Renal cortex interstitium (tissue), 11 donors: ENCODE results near the gene TACC2. TPM values are rescaled to one million over a fixed set of nuclear protein-coding genes. Genes with fewer than 3 reads are reported as not detected.
"Not testable (repeated sequence)": the region's sequence is repeated elsewhere in the genome, so short reads cannot be mapped to it uniquely, and the experiment has no call there.

Experiments
- DNase-seq, 11 donors: peaks; one replicate each; pipeline ENCODE4 v3.0.0-alpha.2; 2013; ENCODE audit warnings: low read depth in 9 of 11, low spot score in 4 of 11; ENCODE audit errors: extremely low read depth in 1 of 11
- polyA plus RNA-seq, 3 donors: library from polyadenylated mRNA; unstranded; fragments of 120-200 nt; gene quantifications; one replicate each; pipeline ENCODE4 v1.2.1, GENCODE V29; 2013; ENCODE audit not compliant: insufficient read length in 3 of 3

TACC2 gene
- polyA plus RNA-seq, 3 donors = 42.0 to 55.4 (median 50.1) TPM

- no peak for DNase-seq
These were observed 90.2 kb downstream of the TACC2 start for GRCh38 chr10:122078965-122079795.

GRCh38 chr10:122082616-122083477 lies 93.9 kb downstream of the TACC2 start:
- no peak for DNase-seq

DNA sequence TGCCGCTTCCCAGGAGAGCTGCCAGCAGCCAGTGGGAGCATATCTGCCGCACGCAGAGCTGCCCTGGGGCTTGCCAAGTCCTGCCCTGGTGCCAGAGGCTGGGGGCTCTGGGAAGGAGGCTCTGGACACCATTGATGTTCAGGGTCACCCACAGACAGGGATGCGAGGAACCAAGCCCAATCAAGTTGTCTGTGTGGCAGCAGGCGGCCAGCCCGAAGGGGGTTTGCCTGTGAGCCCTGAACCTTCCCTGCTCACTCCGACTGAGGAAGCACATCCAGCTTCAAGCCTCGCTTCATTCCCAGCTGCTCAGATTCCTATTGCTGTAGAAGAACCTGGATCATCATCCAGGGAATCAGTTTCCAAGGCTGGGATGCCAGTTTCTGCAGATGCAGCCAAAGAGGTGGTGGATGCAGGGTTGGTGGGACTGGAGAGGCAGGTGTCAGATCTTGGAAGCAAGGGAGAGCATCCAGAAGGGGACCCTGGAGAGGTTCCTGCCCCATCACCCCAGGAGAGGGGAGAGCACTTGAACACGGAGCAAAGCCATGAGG lies 94.6 kb downstream of the TACC2 start:
- DNase-seq = no peak

DNA sequence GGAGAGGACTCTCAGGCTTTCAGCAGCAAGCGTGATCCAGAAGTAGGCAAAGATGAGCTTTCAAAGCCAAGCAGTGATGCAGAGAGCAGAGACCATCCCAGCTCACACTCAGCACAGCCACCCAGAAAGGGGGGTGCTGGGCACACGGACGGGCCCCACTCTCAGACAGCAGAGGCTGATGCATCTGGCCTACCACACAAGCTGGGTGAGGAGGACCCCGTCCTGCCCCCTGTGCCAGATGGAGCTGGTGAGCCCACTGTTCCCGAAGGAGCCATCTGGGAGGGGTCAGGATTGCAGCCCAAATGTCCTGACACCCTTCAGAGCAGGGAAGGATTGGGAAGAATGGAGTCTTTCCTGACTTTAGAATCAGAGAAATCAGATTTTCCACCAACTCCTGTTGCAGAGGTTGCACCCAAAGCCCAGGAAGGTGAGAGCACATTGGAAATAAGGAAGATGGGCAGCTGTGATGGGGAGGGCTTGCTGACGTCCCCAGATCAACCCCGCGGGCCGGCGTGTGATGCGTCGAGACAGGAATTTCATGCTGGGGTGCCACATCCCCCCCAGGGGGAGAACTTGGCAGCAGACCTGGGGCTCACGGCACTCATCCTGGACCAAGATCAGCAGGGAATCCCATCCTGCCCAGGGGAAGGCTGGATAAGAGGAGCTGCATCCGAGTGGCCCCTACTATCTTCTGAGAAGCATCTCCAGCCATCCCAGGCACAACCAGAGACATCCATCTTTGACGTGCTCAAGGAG lies 95.5 kb downstream of the TACC2 start:
- DNase-seq = no peak

GRCh38 chr10:122085423-122085911 lies 96.5 kb downstream of the TACC2 start:
- DNase-seq = no peak

GRCh38 chr10:122086416-122087240 lies 97.7 kb downstream of the TACC2 start:
- no peak for DNase-seq

- no peak for DNase-seq
These were observed 98.5 kb downstream of the TACC2 start for GRCh38 chr10:122087436-122087835.

DNA sequence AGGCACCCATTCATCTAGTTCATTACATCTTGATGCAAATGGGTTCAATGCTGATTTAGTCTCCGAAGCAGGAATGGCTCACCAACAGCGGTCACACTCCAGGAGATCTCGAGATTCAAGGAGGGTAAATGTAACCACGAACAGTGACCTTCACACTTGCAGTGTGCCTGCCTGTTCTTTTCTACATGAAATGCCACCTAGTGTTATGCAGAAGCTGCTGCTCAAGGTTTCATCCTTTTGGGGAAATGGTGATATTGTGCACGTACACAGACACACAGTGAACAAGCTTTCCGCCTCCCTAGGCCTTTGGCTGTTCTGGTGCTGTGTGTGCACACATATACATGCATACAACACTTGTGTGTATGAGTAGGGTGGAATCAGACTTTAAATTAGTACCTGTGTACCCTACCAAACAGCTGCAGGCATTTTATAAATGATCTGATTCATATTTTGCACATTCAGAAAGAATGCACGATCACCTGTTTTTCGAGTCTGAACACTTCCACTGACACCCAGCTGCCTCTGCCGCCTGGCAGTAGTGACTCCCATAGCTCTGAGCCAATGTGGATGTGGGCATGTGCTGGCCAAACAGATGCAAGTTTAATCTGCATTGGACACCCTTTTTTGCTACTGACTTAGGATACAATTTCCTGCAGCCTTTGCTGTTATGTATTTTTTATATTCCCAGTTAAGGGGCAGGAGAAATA lies 100.5 kb downstream of the TACC2 start:
- no peak for DNase-seq

GRCh38 chr10:122091722-122092121 lies 102.8 kb downstream of the TACC2 start:
- no peak for DNase-seq

DNA sequence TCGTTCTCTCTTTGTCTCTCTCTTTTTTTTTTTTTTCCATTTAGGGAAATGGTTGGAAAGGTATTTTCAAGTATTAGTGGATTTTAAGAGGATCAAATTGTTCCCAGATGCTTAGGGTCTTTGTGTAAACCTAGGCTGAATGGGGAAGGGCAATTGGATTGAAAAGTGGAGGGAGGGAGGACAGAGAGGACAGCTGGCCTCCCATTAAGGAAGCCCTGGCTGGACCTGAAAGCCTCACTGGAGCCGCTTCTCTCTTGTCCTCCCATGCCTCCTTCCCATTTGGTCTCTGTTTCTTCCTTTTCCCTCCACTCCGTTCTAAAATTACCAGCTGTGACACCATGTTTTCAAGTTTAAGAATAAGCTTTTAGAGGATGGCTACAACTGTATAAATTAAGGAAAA lies 104.1 kb downstream of the TACC2 start:
- DNase-seq = no peak

DNA sequence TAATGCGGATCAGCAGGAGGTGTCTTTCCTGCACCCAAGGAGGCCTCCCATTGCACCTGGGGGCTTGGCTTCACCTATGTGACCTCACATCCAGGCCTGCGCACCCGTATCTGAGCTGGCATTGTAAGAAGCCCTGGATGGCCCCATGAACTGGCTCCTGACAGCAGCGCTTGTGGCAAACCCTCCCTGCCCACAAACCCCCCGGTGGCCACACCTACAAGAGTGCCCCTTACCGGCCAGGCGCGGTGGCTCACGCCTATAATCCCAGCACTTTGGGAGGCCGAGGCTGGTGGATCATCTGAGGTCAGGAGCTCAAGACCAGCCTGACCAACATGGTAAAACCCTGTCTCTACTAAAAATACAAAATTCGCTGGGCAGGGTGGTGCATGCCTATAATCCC lies 107.2 kb downstream of the TACC2 start:
- DNase-seq = not testable (repeated sequence)

- no peak for DNase-seq
These were observed 107.7 kb downstream of the TACC2 start for GRCh38 chr10:122096705-122097104.

GRCh38 chr10:122097935-122098334 lies 109.0 kb downstream of the TACC2 start:
- no peak for DNase-seq

- no peak for DNase-seq
These were observed 110.0 kb downstream of the TACC2 start for GRCh38 chr10:122098924-122099323.

- DNase-seq = no peak
These were observed 110.6 kb downstream of the TACC2 start for GRCh38 chr10:122099562-122099961.

- no peak for DNase-seq
These were observed 113.3 kb downstream of the TACC2 start for GRCh38 chr10:122102146-122102868.
